Ishikawa (cell line): ENCODE results near the gene MOGAT2.

ENCODE experiments used
- CEBPB ChIP-seq: IDR thresholded peaks from 2 replicates; pipeline ENCODE4 v1.6.1; 2012
- CREB1 ChIP-seq: IDR thresholded peaks from 2 replicates; pipeline ENCODE4 v1.6.1; 2012; ENCODE audit warnings: low read depth
- EGR1 ChIP-seq: IDR thresholded peaks from 2 replicates; pipeline ENCODE4 v1.6.1; 2012
- EP300 ChIP-seq: IDR thresholded peaks from 2 replicates; pipeline ENCODE4 v1.6.1; 2012; ENCODE audit warnings: borderline replicate concordance
- FOXM1 ChIP-seq: IDR thresholded peaks from 2 replicates; pipeline ENCODE4 v1.6.1; 2012; ENCODE audit warnings: low read depth, borderline replicate concordance
- NFIC ChIP-seq: IDR thresholded peaks from 2 replicates; pipeline ENCODE4 v1.6.1; 2012
- RAD21 ChIP-seq: IDR thresholded peaks from 2 replicates; pipeline ENCODE4 v1.6.1; 2012; ENCODE audit warnings: low read depth
- TAF1 ChIP-seq: IDR thresholded peaks from 2 replicates; pipeline ENCODE4 v1.6.1; 2012; ENCODE audit warnings: low read depth, mild to moderate bottlenecking
- TCF12 ChIP-seq: IDR thresholded peaks from 2 replicates; pipeline ENCODE4 v1.6.1; 2012; ENCODE audit warnings: low read depth
- TEAD4 ChIP-seq: IDR thresholded peaks from 2 replicates; pipeline ENCODE4 v1.6.1; 2012
- YY1 ChIP-seq: IDR thresholded peaks from 2 replicates; pipeline ENCODE4 v1.6.1; 2012; ENCODE audit warnings: low read depth
- ZBTB7A ChIP-seq: IDR thresholded peaks from 2 replicates; pipeline ENCODE4 v1.6.1; 2012; ENCODE audit warnings: low read depth
- TF ChIP-seq, protein P1 (sequence below): IDR thresholded peaks from 2 replicates; pipeline ENCODE4 v1.6.1; 2012
- TF ChIP-seq, protein P2 (sequence below): IDR thresholded peaks from 2 replicates; pipeline ENCODE4 v1.6.1; 2012; ENCODE audit warnings: low read depth, mild to moderate bottlenecking
- TF ChIP-seq, protein P3 (sequence below): IDR thresholded peaks from 2 replicates; pipeline ENCODE4 v1.6.1; 2012

MOGAT2 gene

DNA sequence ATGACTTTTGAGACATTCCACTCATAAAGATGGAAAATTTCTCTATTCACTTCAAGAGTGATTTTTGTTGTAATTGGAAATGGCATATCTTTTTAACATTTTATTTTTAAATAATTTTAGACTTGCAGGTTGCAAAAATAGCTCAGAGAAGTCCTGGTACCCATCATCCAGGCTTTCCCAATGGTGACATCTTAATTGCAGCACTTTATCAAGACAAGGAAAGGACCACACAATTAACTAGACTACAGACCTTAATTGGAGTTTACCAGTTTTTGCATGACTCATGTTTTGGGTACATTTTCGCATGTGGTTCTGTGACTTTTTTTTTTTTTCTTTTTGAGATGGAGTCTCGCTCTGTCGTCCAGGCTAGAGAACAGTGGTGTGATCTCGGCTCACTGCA is 25.8 kb upstream of the MOGAT2 start:
- TF ChIP-seq TEAD4, result no peak
- TF ChIP-seq, protein P1, sequence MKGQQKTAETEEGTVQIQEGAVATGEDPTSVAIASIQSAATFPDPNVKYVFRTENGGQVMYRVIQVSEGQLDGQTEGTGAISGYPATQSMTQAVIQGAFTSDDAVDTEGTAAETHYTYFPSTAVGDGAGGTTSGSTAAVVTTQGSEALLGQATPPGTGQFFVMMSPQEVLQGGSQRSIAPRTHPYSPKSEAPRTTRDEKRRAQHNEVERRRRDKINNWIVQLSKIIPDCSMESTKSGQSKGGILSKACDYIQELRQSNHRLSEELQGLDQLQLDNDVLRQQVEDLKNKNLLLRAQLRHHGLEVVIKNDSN, result no peak
- no peak for TF ChIP-seq TAF1
- TF ChIP-seq, protein P2, sequence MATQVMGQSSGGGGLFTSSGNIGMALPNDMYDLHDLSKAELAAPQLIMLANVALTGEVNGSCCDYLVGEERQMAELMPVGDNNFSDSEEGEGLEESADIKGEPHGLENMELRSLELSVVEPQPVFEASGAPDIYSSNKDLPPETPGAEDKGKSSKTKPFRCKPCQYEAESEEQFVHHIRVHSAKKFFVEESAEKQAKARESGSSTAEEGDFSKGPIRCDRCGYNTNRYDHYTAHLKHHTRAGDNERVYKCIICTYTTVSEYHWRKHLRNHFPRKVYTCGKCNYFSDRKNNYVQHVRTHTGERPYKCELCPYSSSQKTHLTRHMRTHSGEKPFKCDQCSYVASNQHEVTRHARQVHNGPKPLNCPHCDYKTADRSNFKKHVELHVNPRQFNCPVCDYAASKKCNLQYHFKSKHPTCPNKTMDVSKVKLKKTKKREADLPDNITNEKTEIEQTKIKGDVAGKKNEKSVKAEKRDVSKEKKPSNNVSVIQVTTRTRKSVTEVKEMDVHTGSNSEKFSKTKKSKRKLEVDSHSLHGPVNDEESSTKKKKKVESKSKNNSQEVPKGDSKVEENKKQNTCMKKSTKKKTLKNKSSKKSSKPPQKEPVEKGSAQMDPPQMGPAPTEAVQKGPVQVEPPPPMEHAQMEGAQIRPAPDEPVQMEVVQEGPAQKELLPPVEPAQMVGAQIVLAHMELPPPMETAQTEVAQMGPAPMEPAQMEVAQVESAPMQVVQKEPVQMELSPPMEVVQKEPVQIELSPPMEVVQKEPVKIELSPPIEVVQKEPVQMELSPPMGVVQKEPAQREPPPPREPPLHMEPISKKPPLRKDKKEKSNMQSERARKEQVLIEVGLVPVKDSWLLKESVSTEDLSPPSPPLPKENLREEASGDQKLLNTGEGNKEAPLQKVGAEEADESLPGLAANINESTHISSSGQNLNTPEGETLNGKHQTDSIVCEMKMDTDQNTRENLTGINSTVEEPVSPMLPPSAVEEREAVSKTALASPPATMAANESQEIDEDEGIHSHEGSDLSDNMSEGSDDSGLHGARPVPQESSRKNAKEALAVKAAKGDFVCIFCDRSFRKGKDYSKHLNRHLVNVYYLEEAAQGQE, result no peak

DNA sequence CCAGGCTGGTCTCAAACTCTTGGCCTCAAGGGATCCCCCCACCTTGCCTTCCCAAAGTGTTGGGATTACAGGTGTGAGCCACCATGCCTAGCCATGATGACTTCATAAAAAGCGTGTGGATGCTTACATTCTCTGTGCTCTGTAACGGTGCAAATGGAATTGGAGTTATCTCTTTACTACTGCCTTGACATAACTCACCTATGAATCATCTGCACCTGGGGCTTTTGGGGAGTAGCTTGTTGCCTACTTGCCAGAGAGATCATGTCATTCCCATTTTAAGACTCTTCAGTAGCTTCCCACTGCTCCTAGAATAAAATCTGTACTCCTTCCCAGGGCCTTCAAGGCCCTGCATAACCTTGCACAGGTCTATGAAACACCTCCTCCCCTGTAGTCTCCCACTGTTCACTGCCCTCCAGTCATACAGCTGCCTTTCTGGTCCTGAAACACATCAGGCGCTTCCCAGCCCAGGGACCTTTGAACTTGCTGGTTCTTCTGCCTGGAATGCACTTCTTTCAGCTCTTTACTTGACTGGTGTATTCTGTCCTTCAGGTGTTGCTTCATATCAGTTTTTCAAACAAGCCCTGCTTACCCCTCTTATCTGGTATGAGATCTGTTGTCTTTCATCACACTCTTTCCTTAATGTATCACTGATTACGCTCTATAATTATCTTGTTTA is 19.6 kb upstream of the MOGAT2 start:
- TF ChIP-seq TEAD4, result no peak
- no peak for TF ChIP-seq CEBPB
- TF ChIP-seq, protein P2, result no peak
- TF ChIP-seq RAD21, result no peak
- TF ChIP-seq TAF1, result no peak
- no peak for TF ChIP-seq YY1
- TF ChIP-seq EP300, result no peak
- TF ChIP-seq TCF12, result no peak
- TF ChIP-seq EGR1, result no peak
- TF ChIP-seq, protein P1, result no peak

DNA sequence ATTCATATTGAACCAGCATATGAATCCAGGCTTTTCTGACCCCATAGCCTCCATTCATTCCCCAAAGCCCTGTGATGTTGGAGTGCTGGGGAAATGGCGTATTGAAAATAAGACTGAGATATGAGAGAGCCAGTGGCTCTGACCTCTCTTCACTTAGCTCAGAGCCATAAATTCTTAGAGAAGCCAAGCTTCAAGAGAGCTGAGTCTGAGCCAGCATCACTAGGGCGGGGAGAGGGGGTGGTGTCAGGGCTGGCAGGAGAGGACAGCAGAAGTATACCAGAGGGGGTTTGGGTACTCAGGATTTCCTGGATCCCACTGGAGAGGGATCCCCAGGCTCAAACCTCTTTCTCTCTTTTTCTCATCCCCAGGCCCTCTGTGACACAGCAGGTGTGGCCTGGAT is 16.7 kb upstream of the MOGAT2 start:
- TF ChIP-seq CEBPB (no peak), CREB1 (no peak), EGR1 (no peak), YY1 (no peak), TCF12 (no peak), TEAD4 (no peak), ZBTB7A (no peak), EP300 (no peak), FOXM1 (no peak), NFIC (no peak), TAF1 (no peak), RAD21 (no peak)
- TF ChIP-seq, protein P2, result no peak
- TF ChIP-seq, protein P3, sequence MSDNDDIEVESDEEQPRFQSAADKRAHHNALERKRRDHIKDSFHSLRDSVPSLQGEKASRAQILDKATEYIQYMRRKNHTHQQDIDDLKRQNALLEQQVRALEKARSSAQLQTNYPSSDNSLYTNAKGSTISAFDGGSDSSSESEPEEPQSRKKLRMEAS, result no peak

DNA sequence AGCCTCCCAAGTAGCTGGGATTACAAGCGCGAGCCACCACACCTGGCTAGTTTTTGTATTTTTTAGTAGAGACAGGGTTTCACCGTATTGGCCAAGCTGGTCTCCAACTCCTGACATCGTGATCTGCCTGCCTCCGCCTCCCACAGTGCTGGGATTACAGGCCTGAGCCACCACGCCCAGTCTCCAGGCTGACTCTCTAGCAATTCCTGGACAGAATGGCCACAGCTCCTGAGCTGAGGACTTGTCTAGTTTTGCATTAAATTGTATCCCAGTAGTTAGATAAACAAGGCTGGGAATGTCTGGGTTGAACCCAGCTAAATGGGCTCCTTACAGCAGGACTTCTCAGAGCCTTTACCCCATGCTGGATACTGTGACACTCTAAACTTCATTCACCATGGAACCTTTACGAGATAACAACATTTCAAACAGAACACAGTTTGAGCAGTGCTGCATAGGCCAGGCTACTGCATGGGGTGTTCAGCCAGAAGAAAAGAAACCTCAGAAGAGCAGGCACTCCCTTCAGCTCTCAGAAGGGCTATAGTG is 13.9 kb upstream of the MOGAT2 start:
- TF ChIP-seq, protein P3, result no peak
- TF ChIP-seq YY1 (no peak), CREB1 (no peak), EP300 (no peak), TEAD4 (no peak), EGR1 (no peak), RAD21 (no peak), CEBPB (no peak), FOXM1 (no peak)

DNA sequence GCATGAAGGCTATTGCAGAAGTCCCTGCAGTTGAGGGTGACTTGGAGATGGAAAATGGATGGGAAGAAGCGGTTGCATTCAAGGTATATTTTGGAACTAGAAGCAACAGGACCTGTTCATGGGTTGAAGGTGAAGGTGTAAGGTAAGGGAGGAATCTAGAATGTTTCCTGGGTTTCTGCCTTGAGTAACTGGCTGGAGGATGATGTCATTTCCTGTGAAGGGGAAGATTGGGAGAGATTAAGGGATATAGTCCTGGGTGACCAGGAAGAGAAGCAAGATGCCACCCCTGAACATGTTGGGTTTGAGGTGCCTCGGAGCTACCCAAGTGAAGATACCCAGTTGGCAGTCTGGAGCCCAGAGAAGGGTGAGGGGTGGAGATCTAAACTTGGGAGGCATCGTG is 12.1 kb upstream of the MOGAT2 start:
- TF ChIP-seq FOXM1 (no peak), CEBPB (no peak), YY1 (no peak), ZBTB7A (no peak), RAD21 (no peak), NFIC (no peak), TAF1 (no peak), TCF12 (no peak), EGR1 (no peak), TEAD4 (no peak), CREB1 (no peak), EP300 (no peak)
- TF ChIP-seq, protein P2, result no peak
- TF ChIP-seq, protein P3, result no peak
- TF ChIP-seq, protein P1, result no peak
